HG03442 (cell line): Measurements from ENCODE around the gene SYNE2.

ENCODE experiments used
- ATAC-seq: cut with Tn5 transposase; IDR thresholded peaks from one replicate; pipeline ENCODE4 v1.9.1; 2021; ENCODE audit warnings: mild to moderate bottlenecking, moderate library complexity; ENCODE audit not compliant: unreplicated experiment

SYNE2 gene

DNA sequence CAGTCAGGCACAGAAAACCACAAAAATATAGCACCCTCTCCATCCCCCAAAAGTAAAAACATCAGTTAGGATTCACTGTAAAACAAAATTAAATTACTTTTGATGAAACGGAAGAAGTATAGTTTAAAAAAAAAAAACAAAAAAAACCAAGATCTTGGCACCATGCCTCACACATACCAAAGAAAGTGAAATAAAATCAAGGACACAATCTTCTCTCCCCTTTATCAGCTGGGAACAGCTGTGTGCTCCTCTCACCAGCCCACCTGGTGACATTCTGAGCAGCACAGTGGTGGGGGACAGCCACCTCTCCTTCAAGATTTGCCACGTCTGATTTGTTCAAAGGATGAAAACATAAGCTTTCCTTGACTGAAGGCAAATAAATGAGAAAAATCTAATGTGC lies 385.8 kb downstream of the SYNE2 start:
- no peak for ATAC-seq

- no peak for ATAC-seq
These were observed 391.5 kb downstream of the SYNE2 start for GRCh38 chr14:64244279-64244678.

DNA sequence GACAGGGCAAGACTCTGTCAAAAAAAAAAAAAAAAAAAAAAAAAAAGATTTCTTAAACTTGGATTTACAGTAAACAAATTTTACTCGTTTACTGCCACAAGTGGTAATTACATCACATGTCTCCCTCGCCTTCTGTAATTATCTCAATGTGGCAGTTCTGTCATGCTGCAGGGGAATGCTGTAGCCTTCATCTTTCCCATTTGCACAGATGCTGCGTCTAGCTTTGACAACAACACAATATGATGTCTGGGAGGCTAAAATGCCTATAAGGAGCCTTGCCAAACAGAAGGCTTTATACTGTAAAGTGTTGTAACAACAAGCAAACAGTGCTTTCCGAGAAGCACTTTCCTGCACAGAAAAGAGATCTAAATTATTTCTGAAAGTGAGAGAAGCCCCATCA lies 392.7 kb downstream of the SYNE2 start:
- no peak for ATAC-seq

DNA sequence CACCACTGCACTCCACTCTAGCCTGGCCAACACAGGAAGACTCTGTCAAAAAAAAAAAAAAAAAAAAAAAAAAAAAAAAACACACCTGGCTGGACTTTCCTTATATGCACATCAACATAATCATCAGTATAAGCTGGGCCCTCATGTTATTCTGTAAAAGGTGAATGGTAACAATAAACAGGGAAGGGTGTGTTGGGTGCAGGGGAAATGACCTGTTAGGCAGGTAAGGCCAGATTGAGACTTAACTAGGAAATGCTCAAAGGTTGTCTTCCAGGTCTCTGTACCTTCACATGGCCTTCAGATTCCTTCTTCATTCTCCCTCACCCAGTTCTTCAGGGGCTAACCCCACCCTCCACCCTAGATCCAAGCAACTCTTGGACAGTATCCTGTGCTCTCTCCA lies 393.9 kb downstream of the SYNE2 start:
- ATAC-seq, result no peak

DNA sequence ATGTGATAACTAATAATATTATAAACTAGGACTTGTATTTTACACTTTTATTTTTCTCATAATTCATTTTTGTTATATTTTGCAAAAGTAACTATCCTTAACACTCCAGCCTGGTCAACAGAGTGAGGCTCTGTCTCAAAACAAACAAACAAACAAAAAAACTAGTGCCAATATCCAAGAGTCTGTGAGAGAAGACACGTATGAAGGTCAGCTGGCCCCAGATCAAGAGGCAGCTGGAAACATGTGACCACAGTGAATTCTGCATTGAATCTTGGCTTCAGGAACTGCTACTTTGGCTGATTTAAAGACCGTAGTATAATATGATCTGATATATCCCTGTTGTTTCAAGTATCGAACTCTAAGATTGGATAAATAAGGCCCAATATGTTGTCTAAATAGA lies 394.4 kb downstream of the SYNE2 start:
- no peak for ATAC-seq

DNA sequence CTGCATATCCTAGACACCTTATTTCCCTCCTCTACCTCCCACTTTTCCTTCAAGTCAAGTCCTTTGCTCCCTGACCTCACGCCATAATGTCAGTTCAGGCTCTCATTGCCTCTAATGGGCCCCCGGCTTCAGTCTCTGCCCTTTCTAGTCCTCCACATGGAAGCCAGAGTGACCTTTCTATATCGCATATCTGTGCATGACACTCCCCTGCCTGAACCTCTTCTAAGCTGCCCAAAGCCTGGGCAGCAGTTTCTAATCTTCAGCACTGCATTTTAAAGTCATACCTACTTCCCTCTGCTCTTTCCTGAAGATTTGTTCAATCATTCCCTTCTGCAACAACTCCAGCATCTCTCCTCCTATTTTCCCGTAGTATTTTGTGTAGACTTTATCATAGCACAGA lies 395.9 kb downstream of the SYNE2 start:
- no peak for ATAC-seq

DNA sequence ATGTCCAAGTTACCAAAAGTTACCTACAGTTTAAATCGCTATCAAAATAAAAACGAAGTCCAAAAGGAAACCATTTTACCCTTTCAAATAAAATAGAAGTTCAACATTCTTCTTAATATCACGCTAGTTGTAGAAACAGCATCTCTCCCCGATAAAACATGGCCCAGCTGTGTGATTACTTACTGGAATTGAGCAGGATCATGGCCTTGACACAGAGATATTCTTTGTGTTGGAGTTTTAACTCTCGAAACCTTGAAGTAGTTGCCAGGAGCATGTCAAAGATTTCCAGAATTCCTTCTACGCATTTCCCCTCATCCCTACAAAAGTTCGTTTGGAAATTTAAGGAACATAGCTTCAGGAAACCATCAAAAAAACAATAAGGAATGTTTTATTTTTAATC lies 396.6 kb downstream of the SYNE2 start:
- no peak for ATAC-seq

- no peak for ATAC-seq
These were observed 400.9 kb downstream of the SYNE2 start for GRCh38 chr14:64253672-64254071.

DNA sequence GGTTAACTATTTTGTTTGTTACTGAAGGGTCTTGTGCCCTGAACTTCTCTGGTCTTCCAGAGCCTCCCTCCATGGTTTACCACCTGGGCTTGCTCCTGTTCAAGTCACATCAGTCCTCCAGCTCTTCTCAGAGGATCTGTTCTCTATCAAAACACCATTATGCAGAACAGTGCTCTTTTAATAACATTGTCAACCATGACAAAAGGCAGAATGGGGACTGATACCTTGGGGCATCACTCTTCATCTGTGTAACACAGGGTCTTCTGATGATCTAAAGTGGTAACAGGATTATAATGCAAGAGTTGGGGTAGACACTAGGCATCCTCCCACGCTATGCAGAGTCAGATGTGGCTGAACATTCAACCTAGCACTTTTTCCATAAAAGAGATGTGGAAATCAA lies 403.0 kb downstream of the SYNE2 start:
- no peak for ATAC-seq

DNA sequence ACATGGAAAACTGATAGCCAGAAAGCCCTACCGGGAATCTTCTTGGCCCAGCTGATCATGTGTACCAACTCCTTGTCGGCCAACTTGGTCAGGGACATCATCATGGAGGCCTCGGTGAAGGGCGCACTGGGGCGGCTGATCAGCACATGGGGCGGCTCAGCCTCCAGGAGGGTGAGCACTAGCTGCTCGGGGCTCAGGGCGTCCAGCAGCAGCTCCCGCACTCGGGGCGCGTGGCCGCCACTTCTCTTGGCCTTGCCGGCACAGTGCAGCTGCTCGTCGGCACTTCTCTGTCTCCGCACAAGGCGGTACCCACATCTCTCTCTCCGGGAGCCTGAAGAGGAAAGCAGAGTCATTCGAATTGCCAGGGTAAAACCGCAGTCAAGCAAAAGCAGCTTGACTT lies 407.6 kb downstream of the SYNE2 start:
- no peak for ATAC-seq

- ATAC-seq, result no peak
These were observed 412.4 kb downstream of the SYNE2 start for GRCh38 chr14:64265222-64265621.

- no peak for ATAC-seq
These were observed 413.4 kb downstream of the SYNE2 start for GRCh38 chr14:64266239-64266638.

DNA sequence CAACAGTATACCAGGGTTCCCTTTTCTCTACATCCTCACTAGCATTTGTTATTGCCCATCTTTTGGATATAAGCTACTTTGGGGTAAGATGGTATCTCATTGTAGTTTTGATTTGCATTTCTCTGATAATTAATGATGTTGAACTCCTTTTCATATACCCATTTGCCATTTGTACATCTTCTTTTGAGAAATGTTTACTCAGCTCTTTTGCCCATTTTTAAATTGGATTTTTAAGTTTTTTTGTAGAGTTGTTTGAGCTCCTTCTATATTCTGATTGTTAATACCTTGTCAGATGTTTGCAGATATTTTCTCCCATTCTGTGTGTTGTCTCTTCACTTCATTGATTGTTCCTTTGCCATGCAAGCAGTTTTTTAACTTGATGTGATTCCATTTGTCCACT lies 419.2 kb downstream of the SYNE2 start:
- no peak for ATAC-seq
